IPS-NIHi7 (cell line): Measurements from ENCODE around the gene UBXN10.

ENCODE experiments used
- DNase-seq: peaks from one replicate; pipeline ENCODE4 v3.0.0; 2012; ENCODE audit warnings: mixed read lengths; ENCODE audit errors: extremely low spot score

Gene UBXN10

DNA sequence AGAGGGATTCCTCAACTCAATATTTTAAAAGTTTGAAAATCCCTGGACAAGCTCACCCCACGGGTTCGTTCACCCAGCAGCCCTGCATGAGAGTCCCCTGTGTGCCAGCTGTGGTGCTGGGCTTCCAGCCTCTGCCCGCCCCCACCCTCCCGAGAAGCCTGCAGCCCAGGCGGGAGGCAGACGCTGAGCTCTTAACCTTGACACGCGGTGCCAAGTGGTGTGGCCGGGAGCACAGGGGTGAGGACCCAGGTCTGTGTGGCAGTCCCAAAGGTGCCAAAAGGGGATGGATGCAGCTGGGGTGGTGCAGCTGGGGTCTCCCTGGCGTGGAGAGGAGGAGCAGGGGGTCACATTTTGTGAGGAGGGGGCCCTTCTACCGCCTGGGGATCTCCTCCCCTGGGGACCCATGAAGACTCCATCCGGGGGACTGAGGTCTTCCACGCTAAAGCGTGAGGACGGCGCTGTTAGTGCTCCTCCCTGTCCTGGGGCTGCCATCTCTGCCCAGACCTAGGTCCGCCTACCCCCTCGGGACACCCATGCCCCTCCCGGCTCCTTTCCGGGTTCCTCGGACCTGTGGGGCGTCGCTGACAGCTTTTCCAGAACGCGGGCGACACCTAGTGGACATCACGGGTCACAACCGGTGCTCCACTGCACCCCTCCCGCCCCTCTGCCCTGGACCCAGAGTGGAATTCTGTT lies 33.8 kb upstream of the UBXN10 start:
- peak; percentile 96 for DNase-seq

DNA sequence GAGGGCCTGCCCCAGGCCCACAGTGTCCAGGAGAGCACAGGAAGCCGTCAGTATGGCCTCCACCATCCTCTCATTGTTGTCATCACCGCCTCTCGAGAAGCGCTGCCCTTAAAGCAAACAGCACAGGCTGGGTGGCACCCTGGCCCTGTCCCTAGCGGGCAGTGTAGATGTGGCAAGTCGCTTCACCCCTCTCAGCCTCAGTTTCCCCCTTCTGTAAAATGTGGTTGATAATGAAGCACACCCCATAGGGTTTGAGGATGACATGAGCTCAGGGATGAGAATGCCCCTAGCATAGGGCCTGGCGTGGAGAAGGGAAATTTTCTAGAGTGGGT lies 33.3 kb upstream of the UBXN10 start:
- DNase-seq, result no peak

DNA sequence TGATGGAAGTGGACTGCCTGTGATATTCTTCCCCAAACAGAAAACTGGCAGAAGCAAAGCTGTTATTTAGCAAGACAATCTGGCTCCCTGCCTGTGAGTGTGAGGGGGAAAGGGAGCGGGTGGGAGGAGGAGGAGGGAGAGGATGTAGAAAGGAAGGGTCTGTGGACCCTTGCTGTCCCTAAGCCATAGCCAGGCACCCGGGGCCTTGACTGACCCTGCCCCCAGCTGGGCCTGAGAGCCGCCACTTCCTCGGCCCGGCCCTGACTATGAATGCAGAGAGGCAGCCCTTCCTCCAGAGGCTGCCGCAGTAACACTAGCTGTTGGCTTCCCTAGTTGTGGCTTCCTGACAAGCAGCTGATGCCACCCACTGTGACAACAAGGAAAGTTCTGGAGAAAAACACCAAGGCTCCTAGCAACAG lies 32.9 kb upstream of the UBXN10 start:
- DNase-seq, result peak; percentile 63

DNA sequence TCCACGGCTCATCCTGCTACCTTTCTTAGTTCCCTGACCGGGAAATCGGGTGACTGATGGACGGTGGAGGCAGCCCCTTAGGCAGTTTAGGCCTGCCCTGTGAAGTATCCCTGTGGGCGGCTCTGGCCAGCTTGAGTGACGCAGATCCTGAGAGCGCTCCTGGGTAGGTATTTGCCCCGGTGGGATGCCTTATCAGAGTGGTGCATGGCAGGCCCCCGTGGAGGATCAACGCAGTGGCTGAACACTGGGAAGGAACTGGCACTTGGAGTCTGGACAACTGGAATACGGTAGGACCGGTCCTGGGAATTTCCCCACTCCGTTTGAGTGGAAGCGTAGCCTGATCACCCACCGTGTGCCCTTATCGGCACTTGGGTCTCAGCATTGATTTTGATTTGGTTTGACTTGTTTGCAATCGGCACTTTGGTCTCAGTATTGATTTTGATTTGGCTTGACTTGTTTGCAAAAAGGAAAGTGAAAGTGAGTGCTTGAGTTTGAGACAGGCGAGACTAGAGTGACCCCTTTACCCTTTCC lies 31.5 kb upstream of the UBXN10 start:
- DNase-seq, result no peak

DNA sequence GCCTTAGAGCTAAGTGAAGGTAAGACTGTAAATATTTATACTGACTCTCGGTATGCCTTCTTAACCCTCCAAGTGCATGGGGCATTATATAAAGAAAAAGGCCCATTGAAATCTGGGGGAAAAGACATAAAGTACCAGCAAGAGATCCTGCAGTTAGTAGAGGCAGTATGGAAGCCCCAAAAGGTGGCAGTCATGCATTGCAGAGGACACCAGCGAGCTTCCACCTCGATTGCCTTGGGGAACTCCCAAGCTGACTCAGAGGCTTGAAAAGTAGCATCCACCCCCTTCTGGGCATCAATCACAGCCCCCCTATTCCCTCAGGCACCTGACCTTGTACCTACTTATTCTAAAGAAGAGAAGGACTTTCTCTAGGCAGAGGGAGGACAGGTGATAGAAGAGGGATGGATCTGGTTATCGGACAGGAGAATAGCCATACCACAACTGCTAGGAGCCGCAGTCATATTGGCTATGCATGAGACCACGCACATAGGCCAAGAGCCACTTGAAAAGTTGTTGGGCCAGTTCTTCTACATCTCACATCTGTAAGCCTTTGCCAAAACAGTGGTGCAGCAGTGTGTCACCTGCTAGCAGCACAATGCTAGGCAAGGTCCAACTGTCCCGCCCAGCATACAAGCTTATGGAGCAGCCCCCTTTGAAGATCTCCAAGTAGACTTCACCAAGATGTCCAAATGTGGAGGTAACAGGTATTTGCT lies 27.4 kb upstream of the UBXN10 start:
- no peak for DNase-seq

DNA sequence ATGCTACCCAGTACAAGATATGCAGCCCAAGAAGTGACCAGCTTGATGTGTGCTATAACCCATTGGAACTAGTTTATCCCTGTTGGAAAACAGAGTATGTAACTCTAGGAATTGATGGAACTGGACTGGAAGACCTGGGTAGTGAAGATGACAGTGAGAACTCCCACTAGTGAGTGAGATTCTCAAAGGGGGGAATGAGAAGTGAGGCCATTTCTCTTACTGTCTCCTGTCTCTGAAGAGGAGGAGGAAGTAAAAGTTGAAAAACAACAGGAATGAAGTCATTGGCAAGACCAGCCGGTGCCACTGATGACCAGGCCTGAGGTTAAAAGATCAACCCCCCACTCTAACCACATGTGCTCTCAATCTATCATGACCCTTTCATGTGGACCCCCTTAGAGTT lies 25.9 kb upstream of the UBXN10 start:
- DNase-seq, result no peak

DNA sequence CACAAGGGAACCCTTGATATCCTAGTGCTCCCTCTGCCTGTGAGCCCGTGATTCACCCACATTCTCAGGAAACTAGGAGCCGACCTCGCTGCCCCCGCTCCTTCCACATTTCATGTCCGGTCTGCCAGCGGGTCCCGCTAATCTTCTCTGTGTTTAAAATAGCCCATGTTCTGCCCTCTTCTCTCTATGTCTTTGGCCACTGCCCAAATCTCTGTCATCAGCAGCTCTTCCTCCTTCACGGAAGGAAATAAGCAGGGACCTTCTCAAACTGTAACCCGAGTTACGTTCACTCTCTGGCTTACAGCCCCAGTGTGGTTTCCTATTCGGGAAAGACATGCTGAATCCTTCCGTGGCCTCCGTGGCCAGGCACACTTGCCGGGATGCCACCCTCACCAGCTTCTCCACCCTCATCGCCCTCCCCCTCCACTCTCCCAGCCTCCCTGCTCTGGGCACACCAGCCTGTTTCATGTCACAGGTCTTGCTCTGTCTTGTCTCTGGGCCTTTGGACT lies 21.1 kb upstream of the UBXN10 start:
- DNase-seq, result no peak

DNA sequence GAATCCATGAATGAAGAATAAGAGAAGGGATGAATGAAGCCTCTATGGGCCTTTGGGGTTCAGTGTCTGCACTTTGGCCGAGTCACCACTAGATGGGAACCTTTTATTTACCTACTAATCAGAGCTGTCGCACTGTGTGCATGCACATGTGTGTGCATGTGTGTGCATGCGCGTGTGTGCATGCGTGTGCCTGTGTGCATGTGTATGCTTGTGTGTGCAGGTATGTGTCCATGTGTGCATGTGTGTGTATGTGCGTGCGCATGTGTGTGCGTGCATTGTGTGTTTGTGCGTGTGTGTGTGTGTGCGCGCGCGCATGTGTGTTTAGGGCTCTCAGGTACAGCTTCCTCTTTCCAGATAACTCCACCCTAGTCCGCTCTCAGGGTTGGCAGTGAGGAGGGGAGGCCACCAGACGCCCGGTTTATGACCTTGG lies 20.4 kb upstream of the UBXN10 start:
- DNase-seq, result peak; percentile 59

DNA sequence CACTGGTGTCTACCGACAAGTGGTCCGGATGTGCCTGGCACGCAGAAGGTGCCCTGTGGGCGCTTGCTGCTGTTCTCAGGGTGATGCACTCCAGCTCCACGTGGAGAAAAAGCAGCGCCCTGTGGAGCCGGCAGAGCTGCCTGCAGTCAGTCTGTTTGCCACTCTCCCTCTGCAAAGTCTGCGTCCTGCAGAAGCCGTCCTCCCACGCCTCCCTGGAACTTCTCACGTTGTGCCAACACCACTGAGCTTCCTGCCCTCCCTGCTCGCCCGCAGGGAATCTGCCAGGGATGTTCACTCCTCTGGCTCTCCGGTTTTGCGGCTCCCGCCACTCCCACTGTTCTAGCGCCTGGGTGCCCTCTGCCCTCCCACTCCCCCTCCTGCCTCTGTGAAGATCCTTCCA lies 19.8 kb upstream of the UBXN10 start:
- DNase-seq, result no peak

DNA sequence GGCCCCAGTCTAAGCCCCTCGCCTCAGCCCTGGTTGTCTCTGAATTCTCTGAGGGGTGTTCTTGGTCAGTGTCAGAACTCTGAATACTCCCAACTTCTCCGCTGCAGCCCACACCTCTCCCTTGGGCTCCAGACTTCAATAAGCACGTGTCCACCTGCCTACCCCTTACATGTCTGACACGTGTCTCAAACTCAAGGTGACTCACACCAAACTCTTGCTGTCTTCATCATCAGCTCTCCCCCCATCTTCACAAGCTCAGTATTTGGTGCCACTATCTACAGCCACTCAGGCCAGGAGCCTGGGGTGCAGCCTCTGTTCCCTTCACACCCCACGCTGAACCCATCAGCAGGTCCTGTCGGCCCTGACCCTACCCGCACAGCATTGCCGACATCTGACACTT lies 18.8 kb upstream of the UBXN10 start:
- no peak for DNase-seq

DNA sequence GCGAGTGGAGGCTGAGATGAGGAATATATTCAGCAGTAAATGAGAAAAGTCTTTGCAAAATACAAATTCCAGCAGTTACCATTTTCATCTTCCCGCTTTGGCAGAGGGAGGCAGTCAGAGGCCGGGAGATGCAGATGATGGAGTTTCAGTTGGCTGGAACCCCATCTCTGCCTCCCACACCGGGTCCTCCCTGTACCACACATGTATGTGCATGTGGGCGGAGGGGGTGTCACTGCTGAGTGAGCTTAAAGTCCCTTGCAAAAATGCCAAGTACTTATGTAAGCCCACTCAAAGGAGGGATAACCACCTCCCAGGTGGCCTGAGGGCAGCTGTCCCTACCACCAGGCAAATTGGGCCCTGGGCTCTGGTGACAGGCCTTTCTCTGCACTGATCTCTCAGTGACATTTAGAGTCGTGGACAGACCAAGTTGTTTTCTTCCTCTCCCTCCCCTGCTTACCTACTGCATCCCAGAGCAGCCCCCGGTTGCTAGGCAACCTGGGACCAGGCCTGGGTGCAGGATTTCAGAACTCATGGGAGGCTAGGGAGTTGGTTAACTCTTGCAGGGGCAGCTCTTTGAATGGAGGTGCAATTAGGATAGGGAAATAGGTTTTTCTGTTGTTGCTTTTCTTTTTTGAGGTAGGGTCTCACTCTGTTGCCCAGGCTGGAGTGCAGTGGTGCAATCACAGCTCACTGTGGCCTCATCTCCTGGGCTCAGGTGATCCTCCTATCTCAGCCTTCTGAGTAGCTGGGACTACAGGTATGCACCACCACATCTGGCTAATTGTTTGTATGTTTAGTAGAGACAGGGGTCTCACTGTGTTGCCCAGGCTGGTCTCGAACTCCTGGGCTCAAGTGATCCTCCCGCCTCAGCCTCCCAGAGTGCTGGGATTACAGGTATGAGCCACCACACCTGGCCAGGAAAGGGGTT lies 17.1 kb upstream of the UBXN10 start:
- DNase-seq, result no peak

DNA sequence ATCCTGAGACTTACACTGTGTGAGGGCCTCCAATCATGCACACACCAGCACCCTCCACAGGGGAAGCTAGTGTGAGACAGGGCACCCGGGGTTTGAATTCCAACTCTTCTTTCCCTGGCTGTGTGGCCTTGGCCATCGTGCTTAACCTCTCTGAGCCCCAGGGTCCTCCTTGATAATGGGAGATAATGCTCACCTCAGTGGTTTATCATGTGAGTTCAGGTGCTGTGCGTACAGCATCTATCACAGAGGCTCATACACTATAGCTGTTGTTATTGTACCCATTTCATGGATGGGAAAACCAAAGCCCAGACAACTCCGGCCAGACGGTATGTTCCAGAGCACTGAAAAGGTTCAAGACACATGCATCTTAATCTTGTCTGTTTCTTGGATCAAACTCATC lies 16.0 kb upstream of the UBXN10 start:
- DNase-seq, result no peak

DNA sequence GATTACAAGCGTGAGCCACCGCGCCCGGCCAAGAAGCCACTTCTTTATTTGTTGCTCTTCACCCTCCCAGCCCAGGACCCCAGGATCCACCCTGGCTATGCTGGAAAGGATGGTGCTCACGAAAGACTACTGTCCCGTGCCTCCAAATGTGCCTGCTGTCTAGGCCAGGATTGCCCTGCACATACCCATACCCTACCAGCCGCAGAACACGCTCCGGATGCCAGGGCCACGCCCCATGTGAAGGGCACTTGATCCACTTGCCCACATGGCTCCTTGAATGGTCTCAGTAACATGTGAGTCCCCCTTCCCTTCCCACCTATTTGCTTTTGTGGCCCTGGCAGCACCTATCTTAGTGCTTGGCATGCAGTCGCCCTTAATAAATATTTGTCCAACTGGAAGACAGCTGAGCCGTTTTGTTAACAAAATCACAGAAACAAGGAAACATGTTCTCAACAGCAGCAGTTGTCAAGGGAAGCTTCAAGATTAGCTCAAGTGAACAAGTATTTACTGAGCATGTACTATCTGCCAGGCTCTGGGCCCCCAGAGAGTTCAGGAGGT lies 13.8 kb upstream of the UBXN10 start:
- DNase-seq, result no peak

DNA sequence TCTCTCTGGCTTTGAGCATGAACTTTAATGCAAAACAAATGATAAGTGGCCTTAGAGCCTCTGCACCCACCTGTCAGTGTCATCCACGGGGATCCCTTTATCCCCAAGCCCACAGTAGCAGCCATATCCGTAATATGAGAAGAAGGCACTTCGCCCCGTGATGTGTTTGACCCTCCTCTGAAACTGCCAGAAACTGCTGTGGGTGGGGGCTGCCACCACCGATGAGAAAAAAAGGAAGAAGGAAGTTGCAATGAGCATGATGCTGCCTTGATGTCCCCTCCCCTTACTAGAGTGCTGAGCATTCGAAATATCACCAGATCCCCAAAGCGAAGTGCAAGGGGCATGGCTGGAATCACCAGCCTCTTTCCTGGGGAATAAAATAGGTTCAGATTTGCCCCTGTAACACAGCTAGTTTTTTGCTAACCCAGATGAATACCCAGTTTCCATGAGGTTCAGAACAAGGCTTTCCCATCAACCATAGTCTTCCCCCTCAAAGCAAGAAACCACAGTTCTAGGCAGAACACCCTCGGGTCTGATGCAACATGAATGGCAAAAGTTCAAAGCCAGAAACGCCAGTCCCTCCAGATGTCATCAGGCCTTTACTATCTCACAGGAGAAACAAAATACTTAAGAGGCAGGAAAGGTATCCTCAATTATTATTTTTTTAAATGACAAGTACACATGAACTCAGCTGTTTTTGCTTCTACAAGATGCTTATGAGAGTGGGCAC lies 10.8 kb upstream of the UBXN10 start:
- no peak for DNase-seq

DNA sequence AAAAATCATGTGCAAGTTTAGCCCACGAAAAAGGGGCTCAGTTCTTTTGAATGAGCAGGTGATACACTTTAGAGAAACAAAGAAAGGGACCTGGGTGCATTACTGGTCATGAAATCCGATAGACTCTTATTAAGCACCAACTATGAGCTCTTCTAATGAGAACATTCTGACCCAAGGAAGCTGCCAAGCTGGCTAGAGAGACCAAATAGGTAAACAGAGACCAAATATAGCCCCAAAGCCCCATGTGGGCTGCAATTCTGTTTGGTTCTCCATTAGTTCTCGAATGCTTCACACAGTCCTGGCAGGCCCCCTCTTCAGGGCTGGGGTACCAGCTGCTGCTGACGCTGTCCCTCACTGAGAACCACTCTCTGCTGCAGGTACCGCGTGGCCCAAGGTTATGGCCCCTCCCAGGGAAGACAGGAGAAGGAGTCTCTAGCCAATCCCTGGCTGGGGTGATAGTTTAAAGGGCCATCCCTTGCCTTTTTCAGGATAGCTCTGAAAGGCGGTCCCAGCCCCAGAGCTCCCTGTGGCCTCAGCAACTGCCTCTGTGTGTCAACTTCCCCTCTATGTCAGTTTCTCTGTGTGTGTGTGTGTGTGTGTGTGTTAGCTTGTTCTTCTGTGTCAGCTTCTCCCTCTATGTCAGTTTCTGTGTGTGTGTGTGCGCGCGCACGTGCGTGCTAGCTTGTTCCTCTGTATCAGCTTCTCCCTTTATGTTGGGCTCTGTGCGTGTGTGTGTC lies 7.1 kb upstream of the UBXN10 start:
- DNase-seq, result no peak

DNA sequence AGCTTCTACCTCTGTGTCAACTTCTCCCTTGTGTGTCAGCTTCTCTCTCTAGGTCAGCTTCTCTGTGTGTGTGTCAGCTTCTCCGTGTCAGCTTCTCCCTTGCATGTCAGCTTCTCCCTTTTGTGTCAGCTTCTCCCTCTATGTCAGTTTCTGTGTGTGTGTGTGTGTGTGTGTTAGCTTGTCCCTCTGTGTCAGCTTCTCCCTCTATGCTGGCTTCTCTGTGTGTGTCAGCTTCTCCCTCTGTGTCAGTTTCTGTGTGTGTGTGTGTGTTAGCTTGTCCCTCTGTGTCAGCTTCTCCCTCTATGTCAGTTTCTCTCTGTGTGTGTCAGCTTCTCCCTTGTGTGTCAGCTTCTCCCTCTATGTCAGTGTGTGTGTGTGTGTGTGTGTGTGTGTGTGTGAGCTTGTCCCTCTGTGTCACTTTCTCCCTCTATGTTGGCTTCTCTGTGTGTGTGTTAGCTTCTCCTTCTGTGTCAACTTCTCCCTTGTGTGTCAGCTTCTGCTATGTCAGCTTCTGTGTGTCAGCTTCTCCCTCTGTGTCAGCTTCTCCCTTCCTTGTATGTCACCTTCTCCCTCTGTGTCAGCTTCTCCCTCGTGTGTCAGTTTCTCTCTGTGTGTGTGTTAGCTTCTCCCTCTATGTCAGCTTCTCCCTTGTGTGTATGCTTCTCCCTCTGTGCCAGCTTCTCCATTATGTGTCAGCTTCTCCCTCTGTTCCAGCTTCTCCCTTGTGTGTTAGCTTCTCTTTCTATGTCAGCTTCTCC lies 6.3 kb upstream of the UBXN10 start:
- no peak for DNase-seq

DNA sequence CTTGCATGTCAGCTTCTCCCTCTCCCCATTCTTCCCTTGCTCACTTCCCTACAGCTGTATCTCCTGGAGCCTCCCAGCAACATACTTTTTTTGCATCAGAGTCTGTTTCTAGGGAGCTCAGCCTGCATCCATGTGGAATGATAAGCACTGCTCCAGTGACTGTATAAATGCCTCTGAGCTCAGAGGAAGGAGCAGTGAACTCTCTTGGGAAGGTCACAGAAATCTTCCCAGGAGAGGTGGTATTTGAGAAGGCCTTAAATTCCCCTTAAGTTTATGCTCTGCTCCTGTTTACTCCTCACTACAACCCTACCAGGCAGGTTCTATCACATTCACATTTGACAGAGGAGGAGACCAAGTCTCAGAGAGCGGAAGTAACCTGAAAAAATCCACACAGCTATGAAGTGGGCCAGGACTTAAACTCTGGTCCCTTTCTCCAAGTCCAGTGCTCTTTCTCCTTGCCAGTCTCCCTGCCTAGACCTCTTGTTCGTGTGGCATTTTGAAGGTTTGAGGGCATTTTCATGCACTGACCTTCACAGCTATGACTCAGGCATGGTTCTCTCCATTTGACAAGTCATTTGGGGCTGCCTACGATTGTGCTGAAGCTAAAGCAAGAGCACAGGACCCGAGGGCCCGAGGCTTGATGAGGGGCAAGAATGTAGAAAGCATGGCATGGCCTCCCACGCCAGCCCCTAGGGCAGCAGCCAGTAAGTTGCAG lies 5.6 kb upstream of the UBXN10 start:
- DNase-seq, result no peak

DNA sequence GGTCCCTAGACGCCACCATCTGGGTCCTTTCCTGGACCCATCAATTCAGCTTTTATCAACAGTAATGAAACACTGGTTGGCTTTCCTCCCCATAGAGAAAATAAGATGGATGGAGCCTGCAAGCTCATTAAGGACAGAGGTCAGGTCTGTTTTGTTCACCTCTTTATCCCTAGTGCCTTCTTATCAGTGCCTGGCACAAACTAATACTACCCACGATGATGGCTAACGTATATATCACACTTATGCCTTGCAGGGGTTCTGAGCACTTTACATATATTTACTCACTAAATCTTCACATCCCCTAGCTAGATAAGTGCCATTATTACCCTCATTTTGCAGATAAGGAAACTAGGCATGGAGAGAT lies 5.1 kb upstream of the UBXN10 start:
- DNase-seq, result no peak

DNA sequence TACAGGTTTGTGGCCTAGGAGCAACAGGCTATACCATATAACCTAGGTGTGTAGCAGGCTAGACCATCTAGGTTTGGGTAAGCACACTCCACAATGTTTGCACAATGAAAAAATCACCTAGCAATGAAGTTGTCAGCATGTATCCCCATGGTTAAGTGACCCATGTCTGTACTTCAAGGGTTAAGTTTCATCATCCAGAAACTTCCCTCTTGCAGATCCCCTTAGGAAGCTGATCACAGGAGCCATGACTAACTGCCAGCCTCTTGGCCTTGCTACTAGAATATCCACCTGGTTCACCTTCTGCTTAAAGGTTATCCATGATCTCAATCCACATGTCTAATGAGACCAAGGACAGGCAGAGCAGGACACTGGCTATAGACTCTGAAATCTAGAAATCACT lies 3.5 kb upstream of the UBXN10 start:
- no peak for DNase-seq
